ENCODE data around the gene TXNDC12. TPM values are rescaled to one million over a fixed set of nuclear protein-coding genes. Genes with fewer than 3 reads are reported as not detected.
A peak's percentile ranks its signal among the peaks of the same experiment; 100 is the strongest.

TXNDC12 gene
- total and polyA plus RNA-seq, 9 of the 15 experiments (the other 6 are each of a cell fraction or from before 2014, with no cell fraction given), result 17.0 to 60.8 (median 37.8) TPM

- no peak for TF ChIP-seq MYNN (IDR thresholded peaks at IDR 0.05)
- TF ChIP-seq MYNN (CRISPR knock-in tag; IDR thresholded peaks at IDR 0.05), result no peak
- peak in 1 of 2 experiments; percentile 51; a peak in 2 of 4 replicates for TF ChIP-seq SIN3A (IDR thresholded peaks at IDR 0.05; ENCODE audit: borderline replicate concordance in 2 of 2, control insufficient read depth in 1 of 2, low read depth in 2 of 2, low read length in 2 of 2)
- TF ChIP-seq FOXP1 (CRISPR knock-in tag; IDR thresholded peaks at IDR 0.05), result 0 out of 2 replicates have a peak, but pooled peaks have one; percentile 40
- peak; percentile 71 for TF ChIP-seq CXXC5 (CRISPR knock-in tag; IDR thresholded peaks at IDR 0.05)
- TF ChIP-seq ZNF124 (CRISPR knock-in tag; IDR thresholded peaks at IDR 0.05), result no peak
- TF ChIP-seq SMAD4 (CRISPR knock-in tag; conservative IDR thresholded peaks at IDR 0.05), result peak; percentile 35; the same call in 1 of the 2 replicates
- no peak for TF ChIP-seq ARID2 (IDR thresholded peaks at IDR 0.05)
- TF ChIP-seq POLR3G (IDR thresholded peaks at IDR 0.05; ENCODE audit: extremely low read depth, insufficient read length, insufficient replicate concordance), result no peak
- TF ChIP-seq, protein P1, sequence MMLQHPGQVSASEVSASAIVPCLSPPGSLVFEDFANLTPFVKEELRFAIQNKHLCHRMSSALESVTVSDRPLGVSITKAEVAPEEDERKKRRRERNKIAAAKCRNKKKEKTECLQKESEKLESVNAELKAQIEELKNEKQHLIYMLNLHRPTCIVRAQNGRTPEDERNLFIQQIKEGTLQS (IDR thresholded peaks at IDR 0.05), result peak; percentile 99
- TF ChIP-seq, protein P1 (CRISPR knock-in tag; conservative IDR thresholded peaks at IDR 0.05), result peak; percentile 93
- peak; percentile 12; the same call in 1 of the 2 replicates for TF ChIP-seq NR2F6 (CRISPR knock-in tag; IDR thresholded peaks at IDR 0.05)
- no peak for TF ChIP-seq KLF1 (tag; IDR thresholded peaks at IDR 0.05)
- TF ChIP-seq, protein P2, sequence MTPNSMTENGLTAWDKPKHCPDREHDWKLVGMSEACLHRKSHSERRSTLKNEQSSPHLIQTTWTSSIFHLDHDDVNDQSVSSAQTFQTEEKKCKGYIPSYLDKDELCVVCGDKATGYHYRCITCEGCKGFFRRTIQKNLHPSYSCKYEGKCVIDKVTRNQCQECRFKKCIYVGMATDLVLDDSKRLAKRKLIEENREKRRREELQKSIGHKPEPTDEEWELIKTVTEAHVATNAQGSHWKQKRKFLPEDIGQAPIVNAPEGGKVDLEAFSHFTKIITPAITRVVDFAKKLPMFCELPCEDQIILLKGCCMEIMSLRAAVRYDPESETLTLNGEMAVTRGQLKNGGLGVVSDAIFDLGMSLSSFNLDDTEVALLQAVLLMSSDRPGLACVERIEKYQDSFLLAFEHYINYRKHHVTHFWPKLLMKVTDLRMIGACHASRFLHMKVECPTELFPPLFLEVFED (CRISPR knock-in tag; conservative IDR thresholded peaks at IDR 0.05), result 0 out of 2 replicates have a peak, but pooled peaks have one; percentile 25
- 0 out of 2 replicates have a peak, but pooled peaks have one; percentile 61 for TF ChIP-seq ZNF232 (CRISPR knock-in tag; IDR thresholded peaks at IDR 0.05)
- no peak for TF ChIP-seq ZNF217 (CRISPR knock-in tag; IDR thresholded peaks at IDR 0.05)
- peak; percentile 97 for TF ChIP-seq CEBPB (tag; IDR thresholded peaks at IDR 0.05)
- no peak for TF ChIP-seq PTTG1 (tag; IDR thresholded peaks at IDR 0.05; ENCODE audit: low read depth)
- TF ChIP-seq ETV5 (CRISPR knock-in tag; IDR thresholded peaks at IDR 0.05; ENCODE audit: low read depth), result peak; percentile 53; the same call in 1 of the 2 replicates
- TF ChIP-seq, protein P3, sequence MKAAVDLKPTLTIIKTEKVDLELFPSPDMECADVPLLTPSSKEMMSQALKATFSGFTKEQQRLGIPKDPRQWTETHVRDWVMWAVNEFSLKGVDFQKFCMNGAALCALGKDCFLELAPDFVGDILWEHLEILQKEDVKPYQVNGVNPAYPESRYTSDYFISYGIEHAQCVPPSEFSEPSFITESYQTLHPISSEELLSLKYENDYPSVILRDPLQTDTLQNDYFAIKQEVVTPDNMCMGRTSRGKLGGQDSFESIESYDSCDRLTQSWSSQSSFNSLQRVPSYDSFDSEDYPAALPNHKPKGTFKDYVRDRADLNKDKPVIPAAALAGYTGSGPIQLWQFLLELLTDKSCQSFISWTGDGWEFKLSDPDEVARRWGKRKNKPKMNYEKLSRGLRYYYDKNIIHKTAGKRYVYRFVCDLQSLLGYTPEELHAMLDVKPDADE (conservative IDR thresholded peaks at IDR 0.05; ENCODE audit: control insufficient read depth, low read depth, low read length), result no peak
- peak; percentile 67 for TF ChIP-seq MYBL2 (IDR thresholded peaks at IDR 0.05; ENCODE audit: low read depth)
- no peak for TF ChIP-seq MYBL2 (CRISPR knock-in tag; IDR thresholded peaks at IDR 0.05; ENCODE audit: borderline replicate concordance)
- TF ChIP-seq HMGN3 (IDR thresholded peaks at IDR 0.05; ENCODE audit: borderline replicate concordance, extremely low read depth, insufficient read length, low read depth, low read length), result peak; percentile 95
- TF ChIP-seq, protein P4, sequence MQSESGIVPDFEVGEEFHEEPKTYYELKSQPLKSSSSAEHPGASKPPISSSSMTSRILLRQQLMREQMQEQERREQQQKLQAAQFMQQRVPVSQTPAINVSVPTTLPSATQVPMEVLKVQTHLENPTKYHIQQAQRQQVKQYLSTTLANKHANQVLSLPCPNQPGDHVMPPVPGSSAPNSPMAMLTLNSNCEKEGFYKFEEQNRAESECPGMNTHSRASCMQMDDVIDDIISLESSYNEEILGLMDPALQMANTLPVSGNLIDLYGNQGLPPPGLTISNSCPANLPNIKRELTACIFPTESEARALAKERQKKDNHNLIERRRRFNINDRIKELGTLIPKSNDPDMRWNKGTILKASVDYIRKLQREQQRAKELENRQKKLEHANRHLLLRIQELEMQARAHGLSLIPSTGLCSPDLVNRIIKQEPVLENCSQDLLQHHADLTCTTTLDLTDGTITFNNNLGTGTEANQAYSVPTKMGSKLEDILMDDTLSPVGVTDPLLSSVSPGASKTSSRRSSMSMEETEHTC (IDR thresholded peaks at IDR 0.05), result 0 out of 2 replicates have a peak, but pooled peaks have one; percentile 31
Observed at GRCh38 chr1:52055066-52055865, at the start of gene TXNDC12 (continued).
